K562 (cell line): ENCODE data around the gene AKR1A1. TPM values are rescaled to one million over a fixed set of nuclear protein-coding genes. Genes with fewer than 3 reads are reported as not detected.

Experiments
- GABPB1 ChIP-seq: sonication (generic); formaldehyde crosslinking; IDR thresholded peaks from 2 replicates; pipeline ENCODE4 v1.8.0; 2022; ENCODE audit warnings: mild to moderate bottlenecking, missing genetic modification reagents
- GATA2 ChIP-seq: sonication (generic); formaldehyde crosslinking; IDR thresholded peaks from 2 replicates; pipeline ENCODE4 v1.4.0; 2020; ENCODE audit warnings: mild to moderate bottlenecking, missing genetic modification reagents
- HEY1 ChIP-seq: fragments of 250-450 bp; sonication (Bioruptor Pico); IDR thresholded peaks from 2 replicates; pipeline ENCODE4 v1.5.0; 2020; ENCODE audit warnings: mild to moderate bottlenecking, moderate library complexity, borderline replicate concordance
- HNRNPUL1 ChIP-seq: fragments of 200-400 bp; formaldehyde crosslinking; IDR thresholded peaks from 2 replicates; pipeline ENCODE4 v1.6.1; 2017; ENCODE audit warnings: low read length
- MTA1 ChIP-seq: fragments of 450-650 bp; IDR thresholded peaks from 2 replicates; pipeline ENCODE4 v1.6.1; 2017; ENCODE audit warnings: borderline replicate concordance
- MYNN ChIP-seq, 2 experiments: sonication (generic); formaldehyde crosslinking in 1 of 2; IDR thresholded peaks; 2 replicates each; pipeline versions ENCODE4 v1.5.0 to v1.6.1; 2016 to 2020; ENCODE audit warnings: antibody characterized with exemption in 1 of 2, missing genetic modification reagents in 1 of 2
- NR2F6 ChIP-seq: fragments of 450-650 bp; formaldehyde crosslinking; IDR thresholded peaks from 2 replicates; pipeline ENCODE4 v1.4.0; 2020; ENCODE audit warnings: mild to moderate bottlenecking
- SIX5 ChIP-seq, 2 experiments: IDR thresholded peaks; 2 replicates each; pipeline ENCODE4 v1.6.1; 2011; ENCODE audit warnings: low read length in 2 of 2, borderline replicate concordance in 1 of 2, low read depth in 1 of 2, mild to moderate bottlenecking in 1 of 2, moderate library complexity in 1 of 2; ENCODE audit not compliant: insufficient read depth in 1 of 2
- TBL1XR1 ChIP-seq, 2 experiments: IDR thresholded peaks; 2 replicates each; pipeline ENCODE4 v1.6.1; 2012; ENCODE audit warnings: improper control_type of control experiment in 2 of 2, low read length in 2 of 2, mild to moderate bottlenecking in 1 of 2
- TRIM24 ChIP-seq, 2 experiments: fragments of 450-650 bp; IDR thresholded peaks; 2 replicates each; pipeline ENCODE4 v1.6.1; 2016
- polyA plus RNA-seq, 8 experiments: library from polyadenylated mRNA; depleted of rRNA in 4 of 8; stranded (reverse) in 5 of 8; unstranded in 3 of 8; fragments of >200 nt; fragmentation: Nextera tagmentation in 2 of 8; fragmentation: Illumina TruSeq in 1 of 8; extraction: Ambion mirVana in 2 of 8; extraction: Trizol in 1 of 8; gene quantifications; 2 replicates each; pipeline versions ENCODE4 v1.2.1 to v1.2.3, GENCODE V29; 2011 to 2014; ENCODE audit warnings: inconsistent platforms in 1 of 8, missing spikeins in 1 of 8
- total RNA-seq, 7 experiments: library from RNA; depleted of rRNA in 6 of 7; stranded (reverse); fragments of >200 nt in 6 of 7; fragmentation: Illumina TruSeq in 2 of 7; extraction: Trizol in 2 of 7; gene quantifications; 2 replicates each; pipeline versions ENCODE4 v1.2.1 to v1.2.3, GENCODE V29; 2011 to 2021; ENCODE audit warnings: low replicate concordance in 1 of 7
- TF ChIP-seq, protein P1 (sequence below): fragments of 450-650 bp; IDR thresholded peaks from one replicate; pipeline ENCODE4 v1.6.1; 2018; ENCODE audit warnings: mild to moderate bottlenecking, moderate library complexity; ENCODE audit not compliant: partially characterized antibody
- TF ChIP-seq, protein P2 (sequence below): sonication (generic); formaldehyde crosslinking; IDR thresholded peaks from 2 replicates; pipeline ENCODE4 v1.8.0; 2023; ENCODE audit warnings: mild to moderate bottlenecking, missing genetic modification reagents
- TF ChIP-seq, protein P3 (sequence below): fragments of 200-800 bp; sonication (Bioruptor generic); IDR thresholded peaks from 2 replicates; pipeline ENCODE4 v1.6.1; 2017; ENCODE audit warnings: missing genetic modification characterization, missing compliant biosample characterization
- TF ChIP-seq, protein P4 (sequence below): sonication (generic); formaldehyde crosslinking; IDR thresholded peaks from 2 replicates; pipeline ENCODE4 v1.8.0; 2022; ENCODE audit warnings: mild to moderate bottlenecking, missing genetic modification reagents
- TF ChIP-seq, protein P5 (sequence below): fragments of 150-350 bp; conservative IDR thresholded peaks from 2 replicates; pipeline ENCODE4 v1.6.1; 2014; ENCODE audit warnings: low read length

AKR1A1 gene
- total and polyA plus RNA-seq, 9 of the 15 experiments (the other 6 are each of a cell fraction or from before 2014, with no cell fraction given), result 68.6 to 211 (median 132) TPM

DNA sequence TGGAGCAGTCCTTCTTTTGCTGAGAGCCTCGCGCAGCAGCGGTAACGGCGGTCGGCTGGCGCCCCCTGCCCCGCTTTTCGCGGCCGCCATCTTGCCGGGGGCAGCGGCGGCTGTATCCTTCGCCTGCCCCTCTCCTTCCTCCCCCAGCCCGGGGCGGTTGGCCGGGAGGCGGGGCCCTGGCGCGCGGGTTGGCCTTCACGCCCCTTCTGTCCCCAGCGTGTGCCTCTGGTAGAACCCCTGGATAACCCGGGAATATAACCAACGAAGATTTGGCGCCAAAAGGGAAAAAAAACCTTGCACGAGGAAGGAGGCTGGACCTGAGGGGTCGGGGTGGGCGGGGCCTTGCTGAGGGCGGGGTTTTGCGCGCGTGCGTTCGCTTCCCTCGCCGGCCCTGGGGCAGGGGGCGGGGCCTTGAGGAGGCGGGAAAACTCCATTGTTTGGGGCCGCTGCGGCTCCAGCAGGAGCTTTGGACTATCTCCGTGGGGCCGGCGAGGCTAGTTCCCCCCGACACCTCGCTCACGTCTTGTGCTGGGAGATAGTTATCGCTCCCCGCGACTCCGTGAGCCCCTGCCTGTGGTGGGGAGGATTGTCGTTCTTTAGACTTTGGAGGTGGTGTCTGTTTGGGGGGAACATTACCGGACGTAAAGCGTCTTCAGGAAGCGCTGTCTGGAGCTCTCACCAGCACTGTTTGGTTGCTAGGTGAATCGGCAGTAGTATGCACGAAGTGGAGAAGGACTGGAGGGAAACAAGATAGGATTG lies 33.9 kb downstream of the AKR1A1 start (continued):
- TF ChIP-seq HNRNPUL1 (no peak; the same call in 1 of the 2 replicates), MYNN (IDR thresholded peaks at IDR 0.05) (0 out of 2 replicates have a peak, but pooled peaks have one; percentile 16), MYNN (CRISPR knock-in tag; IDR thresholded peaks at IDR 0.05) (no peak), GABPB1 (CRISPR knock-in tag) (no peak; the same call in 1 of the 2 replicates), NR2F6 (CRISPR knock-in tag) (no peak), TRIM24 (IDR thresholded peaks at IDR 0.05) (no peak), GATA2 (CRISPR knock-in tag) (0 out of 2 replicates have a peak, but pooled peaks have one; percentile 6), HEY1 (CRISPR knock-in tag) (no peak), MTA1 (0 out of 2 replicates have a peak, but pooled peaks have one; percentile 28), SIX5 (IDR thresholded peaks at IDR 0.05; ENCODE audit: borderline replicate concordance in 1 of 2, insufficient read depth in 1 of 2, low read depth in 1 of 2, low read length in 2 of 2) (no peak), TBL1XR1 (IDR thresholded peaks at IDR 0.05; ENCODE audit: low read length in 2 of 2) (no peak; a peak in 1 of 4 replicates)
- TF ChIP-seq, protein P1, sequence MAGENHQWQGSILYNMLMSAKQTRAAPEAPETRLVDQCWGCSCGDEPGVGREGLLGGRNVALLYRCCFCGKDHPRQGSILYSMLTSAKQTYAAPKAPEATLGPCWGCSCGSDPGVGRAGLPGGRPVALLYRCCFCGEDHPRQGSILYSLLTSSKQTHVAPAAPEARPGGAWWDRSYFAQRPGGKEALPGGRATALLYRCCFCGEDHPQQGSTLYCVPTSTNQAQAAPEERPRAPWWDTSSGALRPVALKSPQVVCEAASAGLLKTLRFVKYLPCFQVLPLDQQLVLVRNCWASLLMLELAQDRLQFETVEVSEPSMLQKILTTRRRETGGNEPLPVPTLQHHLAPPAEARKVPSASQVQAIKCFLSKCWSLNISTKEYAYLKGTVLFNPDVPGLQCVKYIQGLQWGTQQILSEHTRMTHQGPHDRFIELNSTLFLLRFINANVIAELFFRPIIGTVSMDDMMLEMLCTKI, result no peak
- TF ChIP-seq, protein P2, sequence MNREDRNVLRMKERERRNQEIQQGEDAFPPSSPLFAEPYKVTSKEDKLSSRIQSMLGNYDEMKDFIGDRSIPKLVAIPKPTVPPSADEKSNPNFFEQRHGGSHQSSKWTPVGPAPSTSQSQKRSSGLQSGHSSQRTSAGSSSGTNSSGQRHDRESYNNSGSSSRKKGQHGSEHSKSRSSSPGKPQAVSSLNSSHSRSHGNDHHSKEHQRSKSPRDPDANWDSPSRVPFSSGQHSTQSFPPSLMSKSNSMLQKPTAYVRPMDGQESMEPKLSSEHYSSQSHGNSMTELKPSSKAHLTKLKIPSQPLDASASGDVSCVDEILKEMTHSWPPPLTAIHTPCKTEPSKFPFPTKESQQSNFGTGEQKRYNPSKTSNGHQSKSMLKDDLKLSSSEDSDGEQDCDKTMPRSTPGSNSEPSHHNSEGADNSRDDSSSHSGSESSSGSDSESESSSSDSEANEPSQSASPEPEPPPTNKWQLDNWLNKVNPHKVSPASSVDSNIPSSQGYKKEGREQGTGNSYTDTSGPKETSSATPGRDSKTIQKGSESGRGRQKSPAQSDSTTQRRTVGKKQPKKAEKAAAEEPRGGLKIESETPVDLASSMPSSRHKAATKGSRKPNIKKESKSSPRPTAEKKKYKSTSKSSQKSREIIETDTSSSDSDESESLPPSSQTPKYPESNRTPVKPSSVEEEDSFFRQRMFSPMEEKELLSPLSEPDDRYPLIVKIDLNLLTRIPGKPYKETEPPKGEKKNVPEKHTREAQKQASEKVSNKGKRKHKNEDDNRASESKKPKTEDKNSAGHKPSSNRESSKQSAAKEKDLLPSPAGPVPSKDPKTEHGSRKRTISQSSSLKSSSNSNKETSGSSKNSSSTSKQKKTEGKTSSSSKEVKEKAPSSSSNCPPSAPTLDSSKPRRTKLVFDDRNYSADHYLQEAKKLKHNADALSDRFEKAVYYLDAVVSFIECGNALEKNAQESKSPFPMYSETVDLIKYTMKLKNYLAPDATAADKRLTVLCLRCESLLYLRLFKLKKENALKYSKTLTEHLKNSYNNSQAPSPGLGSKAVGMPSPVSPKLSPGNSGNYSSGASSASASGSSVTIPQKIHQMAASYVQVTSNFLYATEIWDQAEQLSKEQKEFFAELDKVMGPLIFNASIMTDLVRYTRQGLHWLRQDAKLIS (CRISPR knock-in tag), result peak; percentile 87
- TF ChIP-seq, protein P3, sequence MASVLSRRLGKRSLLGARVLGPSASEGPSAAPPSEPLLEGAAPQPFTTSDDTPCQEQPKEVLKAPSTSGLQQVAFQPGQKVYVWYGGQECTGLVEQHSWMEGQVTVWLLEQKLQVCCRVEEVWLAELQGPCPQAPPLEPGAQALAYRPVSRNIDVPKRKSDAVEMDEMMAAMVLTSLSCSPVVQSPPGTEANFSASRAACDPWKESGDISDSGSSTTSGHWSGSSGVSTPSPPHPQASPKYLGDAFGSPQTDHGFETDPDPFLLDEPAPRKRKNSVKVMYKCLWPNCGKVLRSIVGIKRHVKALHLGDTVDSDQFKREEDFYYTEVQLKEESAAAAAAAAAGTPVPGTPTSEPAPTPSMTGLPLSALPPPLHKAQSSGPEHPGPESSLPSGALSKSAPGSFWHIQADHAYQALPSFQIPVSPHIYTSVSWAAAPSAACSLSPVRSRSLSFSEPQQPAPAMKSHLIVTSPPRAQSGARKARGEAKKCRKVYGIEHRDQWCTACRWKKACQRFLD (CRISPR knock-in tag), result no peak
- TF ChIP-seq, protein P4, sequence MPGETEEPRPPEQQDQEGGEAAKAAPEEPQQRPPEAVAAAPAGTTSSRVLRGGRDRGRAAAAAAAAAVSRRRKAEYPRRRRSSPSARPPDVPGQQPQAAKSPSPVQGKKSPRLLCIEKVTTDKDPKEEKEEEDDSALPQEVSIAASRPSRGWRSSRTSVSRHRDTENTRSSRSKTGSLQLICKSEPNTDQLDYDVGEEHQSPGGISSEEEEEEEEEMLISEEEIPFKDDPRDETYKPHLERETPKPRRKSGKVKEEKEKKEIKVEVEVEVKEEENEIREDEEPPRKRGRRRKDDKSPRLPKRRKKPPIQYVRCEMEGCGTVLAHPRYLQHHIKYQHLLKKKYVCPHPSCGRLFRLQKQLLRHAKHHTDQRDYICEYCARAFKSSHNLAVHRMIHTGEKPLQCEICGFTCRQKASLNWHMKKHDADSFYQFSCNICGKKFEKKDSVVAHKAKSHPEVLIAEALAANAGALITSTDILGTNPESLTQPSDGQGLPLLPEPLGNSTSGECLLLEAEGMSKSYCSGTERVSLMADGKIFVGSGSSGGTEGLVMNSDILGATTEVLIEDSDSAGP (CRISPR knock-in tag), result no peak
- TF ChIP-seq, protein P5, sequence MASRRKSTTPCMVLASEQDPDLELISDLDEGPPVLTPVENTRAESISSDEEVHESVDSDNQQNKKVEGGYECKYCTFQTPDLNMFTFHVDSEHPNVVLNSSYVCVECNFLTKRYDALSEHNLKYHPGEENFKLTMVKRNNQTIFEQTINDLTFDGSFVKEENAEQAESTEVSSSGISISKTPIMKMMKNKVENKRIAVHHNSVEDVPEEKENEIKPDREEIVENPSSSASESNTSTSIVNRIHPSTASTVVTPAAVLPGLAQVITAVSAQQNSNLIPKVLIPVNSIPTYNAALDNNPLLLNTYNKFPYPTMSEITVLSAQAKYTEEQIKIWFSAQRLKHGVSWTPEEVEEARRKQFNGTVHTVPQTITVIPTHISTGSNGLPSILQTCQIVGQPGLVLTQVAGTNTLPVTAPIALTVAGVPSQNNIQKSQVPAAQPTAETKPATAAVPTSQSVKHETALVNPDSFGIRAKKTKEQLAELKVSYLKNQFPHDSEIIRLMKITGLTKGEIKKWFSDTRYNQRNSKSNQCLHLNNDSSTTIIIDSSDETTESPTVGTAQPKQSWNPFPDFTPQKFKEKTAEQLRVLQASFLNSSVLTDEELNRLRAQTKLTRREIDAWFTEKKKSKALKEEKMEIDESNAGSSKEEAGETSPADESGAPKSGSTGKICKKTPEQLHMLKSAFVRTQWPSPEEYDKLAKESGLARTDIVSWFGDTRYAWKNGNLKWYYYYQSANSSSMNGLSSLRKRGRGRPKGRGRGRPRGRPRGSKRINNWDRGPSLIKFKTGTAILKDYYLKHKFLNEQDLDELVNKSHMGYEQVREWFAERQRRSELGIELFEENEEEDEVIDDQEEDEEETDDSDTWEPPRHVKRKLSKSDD, result no peak
